Fibroblast of upper back skin (primary cell): ENCODE measurements around the gene TRIP11.
"Not testable (repeated sequence)": the region's sequence is repeated elsewhere in the genome, so short reads cannot be mapped to it uniquely, and the experiment has no call there.

Experiments used
- DNase-seq: peaks from one replicate; pipeline ENCODE4 v3.0.0-alpha.2; 2013

Gene TRIP11

DNA sequence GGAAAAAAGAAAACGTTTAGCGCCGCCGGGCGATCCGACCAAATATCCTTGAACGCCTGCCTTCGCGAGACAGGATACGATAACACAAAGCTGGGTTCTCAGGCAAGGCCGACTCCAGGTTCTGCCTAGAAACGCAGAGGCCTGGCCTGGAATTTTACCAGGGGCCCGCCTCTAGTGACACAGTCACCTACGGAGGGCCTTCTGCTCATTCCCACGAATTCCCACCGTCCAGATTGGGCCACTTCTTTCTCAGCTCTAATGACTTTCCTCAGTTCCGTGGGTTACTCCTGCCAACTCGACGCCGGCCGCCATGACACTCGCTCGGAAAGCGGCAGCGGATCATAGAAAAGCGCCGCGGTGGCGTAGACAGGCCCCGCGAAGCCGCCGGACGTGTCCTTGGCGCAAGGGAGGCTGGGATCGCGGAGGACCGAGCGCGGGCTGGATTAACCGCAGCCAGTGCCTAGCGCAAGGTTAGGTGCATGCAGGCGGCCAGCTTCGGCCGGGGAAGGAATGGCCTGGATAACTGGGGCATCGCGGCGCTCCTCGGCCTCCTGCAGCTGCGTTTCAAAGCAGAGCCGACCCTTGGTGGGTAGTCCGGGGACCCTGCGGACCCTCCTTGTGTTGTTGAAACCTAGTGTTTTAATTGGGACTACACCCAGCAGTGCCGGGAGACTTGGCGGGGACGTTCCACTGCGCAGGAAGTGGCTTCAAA is at the start of gene TRIP11:
Gene TRIP11, minus strand, starts transcription at position 341 of the 712 bp plus-strand sequence. CDS start 374 bp downstream, outside the sequence.
- DNase-seq: peak; percentile 92

DNA sequence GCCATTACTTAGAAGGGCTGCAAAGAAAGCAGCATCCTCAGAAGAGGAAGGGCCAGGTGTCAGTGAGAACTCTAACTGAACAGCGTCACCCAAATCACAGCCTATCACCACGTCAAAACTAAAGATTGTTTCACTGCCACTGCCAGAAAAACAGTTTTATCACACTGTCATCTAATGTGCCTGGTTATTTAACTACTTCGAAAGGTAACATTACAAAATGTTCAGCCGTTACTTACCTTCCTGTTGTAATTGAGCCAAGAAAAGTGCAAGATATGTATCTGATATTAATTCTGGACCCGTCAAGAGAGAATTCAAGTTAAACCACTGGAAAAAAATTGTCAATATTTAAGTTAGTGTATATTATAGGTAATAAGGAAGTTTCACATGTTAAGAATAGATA is 48.6 kb upstream of the TRIP11 start:
- no peak for DNase-seq

GRCh38 chr14:92074555-92074954 is 34.7 kb upstream of the TRIP11 start:
- DNase-seq: no peak

GRCh38 chr14:92058006-92058917 is 18.4 kb upstream of the TRIP11 start:
- DNase-seq: no peak

GRCh38 chr14:92049781-92050180 is 9.9 kb upstream of the TRIP11 start:
- no peak for DNase-seq

GRCh38 chr14:92049221-92049620 is 9.4 kb upstream of the TRIP11 start:
- DNase-seq: not testable (repeated sequence)

GRCh38 chr14:92045904-92046303 is 6.0 kb upstream of the TRIP11 start:
- not testable (repeated sequence) for DNase-seq

DNA sequence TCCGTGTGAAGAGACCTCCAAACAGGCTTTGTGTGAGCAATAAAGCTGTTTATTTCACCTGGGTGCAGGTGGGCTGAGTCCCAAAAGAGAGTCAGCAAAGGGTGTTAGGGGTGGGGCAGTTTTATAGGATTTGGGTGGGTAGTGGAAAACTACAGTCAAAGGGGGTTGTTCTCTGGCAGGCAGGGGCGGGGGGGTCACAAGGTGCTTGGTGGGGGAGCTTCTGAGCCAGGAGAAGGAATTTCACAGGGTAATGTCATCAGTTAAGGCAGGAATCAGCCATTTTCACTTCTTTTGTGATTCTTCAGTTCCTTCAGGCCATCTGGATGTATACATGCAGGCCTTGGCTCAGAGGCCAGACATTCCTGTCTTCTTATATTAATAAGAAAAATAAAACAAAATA is 1.9 kb upstream of the TRIP11 start:
- not testable (repeated sequence) for DNase-seq

- DNase-seq: no peak
Measured at GRCh38 chr14:92041203-92041602, 1.3 kb upstream of the TRIP11 start.

DNA sequence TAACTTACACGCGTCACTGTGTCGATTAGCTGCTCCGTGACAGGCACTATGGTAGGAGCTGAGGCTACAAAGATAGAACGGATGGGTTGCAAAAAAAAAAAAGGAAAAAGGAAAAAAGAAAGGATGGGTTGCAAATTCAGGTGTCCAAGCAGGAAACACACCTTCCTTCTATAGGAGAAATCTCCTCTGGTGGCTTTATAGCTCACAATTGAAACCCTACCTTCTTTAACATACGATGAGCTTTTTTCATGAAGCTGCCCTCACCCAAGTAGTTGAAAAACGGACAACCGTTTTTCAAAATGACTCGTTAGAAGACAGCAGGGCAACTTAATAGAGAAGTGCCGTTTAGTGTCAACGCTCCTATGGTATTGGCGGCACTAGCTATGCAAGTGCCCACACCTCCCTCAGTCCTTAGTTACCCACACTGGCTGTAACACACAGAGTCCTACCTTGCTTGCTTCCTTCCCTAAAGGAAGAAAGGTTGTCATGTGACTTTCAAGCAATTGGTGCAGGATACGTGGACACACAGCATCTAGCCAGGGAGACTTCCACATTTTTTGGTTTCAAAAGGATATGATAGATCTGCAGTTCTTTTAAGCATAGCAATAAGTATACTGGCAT is 682 bp upstream of the TRIP11 start:
- peak; percentile 60 for DNase-seq

DNA sequence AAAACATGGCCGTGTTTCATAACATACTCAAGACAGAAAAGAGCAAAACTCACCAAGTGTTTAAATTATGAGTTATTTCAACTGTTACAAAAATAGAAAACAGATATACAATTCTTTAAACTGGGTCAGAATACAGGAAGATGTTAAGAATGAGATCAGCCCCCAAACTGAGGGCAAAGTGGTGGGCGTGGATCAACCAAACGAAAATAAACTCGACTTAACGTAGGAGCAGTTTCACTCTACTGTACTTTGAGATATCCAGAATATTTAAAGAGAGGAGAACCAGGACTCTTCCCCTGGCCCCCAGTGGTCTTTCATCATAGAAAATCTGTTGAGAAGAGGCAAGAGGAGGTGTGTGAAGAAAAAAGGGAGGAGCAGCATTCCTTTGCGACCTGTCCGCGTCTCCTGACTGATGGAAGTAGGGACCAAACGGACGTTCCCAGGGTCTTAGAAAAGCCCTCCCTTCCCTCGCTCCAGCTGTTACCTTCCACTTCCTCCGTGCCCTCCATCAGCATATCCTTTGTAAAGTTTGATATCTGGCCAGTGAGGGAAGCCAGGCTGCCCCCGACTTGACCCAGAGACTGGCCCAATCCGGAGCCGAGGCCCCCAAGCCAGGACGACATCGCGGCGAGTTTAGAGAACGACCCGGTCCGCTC is 668 bp downstream of the TRIP11 start:
- DNase-seq: peak; percentile 73

GRCh38 chr14:92037989-92038388 is 1.9 kb downstream of the TRIP11 start:
- no peak for DNase-seq

- DNase-seq: no peak
Measured at GRCh38 chr14:92035890-92036289, 4.0 kb downstream of the TRIP11 start.

- no peak for DNase-seq
Measured at GRCh38 chr14:92033906-92034687, 5.8 kb downstream of the TRIP11 start.

DNA sequence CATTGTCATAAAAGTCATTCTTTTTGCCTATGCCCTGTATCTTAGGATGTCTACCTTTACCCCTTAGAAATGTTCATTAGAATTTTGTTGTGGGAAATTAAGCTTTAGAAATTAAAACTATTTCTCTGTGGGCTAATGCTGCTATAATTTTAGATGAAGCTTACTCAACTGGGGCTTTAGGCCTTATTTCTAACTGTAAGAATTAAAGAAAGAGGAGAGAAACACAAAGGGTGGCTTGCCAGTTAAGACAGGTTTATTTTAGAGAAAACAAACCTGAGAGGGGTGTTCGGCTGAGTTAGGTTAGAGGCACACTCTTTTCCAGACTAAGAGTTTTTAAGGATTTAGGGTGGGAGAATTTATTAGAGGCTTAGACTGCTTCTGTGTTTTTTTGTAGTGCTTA is 6.4 kb downstream of the TRIP11 start:
- no peak for DNase-seq

DNA sequence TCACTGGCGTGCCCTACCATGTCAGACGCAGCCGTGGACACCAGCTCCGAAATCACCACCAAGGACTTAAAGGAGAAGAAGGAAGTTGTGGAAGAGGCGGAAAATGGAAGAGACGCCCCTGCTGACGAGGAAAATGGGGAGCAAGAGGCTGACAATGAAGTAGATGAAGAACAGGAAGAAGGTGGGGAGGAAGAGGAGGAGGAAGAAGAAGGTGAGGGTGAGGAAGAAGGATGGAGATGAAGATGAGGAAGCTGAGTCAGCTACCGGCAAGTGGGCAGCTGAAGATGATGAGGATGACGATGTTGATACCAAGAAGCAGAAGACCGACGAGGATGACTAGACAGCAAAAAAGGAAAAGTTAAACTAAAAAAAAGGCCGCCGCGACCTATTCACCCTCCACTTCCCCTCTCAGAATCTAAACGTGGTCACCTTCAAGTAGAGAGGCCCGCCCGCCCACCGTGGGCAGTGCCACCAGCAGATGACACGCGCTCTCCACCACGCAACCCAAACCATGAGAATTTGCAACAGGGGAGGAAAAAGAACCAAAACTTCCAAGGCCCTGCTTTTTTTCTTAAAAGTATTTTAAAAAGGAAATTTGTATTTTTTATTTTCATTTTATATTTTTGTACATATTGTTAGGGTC is 13.2 kb downstream of the TRIP11 start:
- no peak for DNase-seq

DNA sequence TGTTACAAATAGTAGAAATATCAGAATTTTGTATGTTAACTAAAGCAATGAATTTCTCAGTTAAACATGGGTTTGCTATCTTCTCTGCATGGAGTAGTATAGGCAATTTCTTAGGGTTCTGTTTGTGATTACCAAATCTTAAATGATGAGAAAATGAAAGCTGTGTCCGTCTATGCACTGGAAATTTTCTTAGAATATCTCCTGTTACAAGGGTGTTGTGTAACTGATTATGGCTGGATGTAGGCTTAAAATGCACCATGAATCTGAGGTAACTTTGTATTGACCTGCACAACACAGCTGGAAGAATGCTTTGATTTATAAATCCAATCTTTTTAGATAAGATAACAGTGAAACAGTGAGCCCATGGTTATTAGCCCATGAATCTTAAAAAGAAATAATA is 17.8 kb downstream of the TRIP11 start:
- DNase-seq: no peak

DNA sequence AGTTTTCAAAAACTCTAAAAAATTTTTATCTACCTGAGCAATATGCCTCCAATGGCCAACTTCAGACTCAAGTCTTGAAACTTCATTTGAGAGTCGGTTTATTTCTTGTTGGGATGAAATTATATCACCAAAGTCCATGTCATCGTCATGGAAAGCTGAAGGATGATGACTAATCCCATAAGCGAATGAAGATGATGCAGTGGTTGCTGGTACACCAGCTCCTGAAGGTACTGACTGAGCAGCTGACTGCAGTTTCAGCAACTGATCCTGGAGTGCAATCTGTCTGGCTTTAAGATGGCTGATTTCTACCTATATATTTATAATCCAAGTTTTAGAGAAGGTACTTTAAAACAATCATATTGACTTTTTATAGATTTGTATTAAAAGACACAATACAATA is 18.3 kb downstream of the TRIP11 start:
- DNase-seq: no peak

DNA sequence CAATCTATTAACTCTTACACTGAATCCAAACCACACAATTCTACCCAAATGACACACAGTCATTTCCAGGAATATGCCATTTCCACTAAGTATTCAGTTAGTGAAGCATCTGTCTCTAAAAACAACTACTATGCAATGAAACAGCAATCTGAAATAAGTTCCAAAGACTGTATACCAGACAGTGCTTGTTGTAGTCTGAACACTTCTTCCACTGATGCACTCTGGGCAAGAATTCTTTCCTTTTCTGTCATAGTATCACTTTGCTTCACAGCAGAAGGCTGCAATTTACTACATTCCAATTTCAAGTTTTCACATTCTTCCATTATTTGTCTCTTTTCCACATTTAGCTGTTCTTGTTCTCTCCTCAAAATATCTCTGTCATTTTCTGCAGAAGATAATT is 25.8 kb downstream of the TRIP11 start:
- DNase-seq: no peak

- no peak for DNase-seq
Measured at GRCh38 chr14:92012121-92012748, 27.6 kb downstream of the TRIP11 start.

GRCh38 chr14:92010644-92011043 is 29.2 kb downstream of the TRIP11 start:
- DNase-seq: no peak
